Fibroblast of lung (primary cell): ENCODE measurements around the gene UBE2J2. TPM values are rescaled to one million over a fixed set of nuclear protein-coding genes. Genes with fewer than 3 reads are reported as not detected.
A peak's percentile ranks its signal among the peaks of the same experiment; 100 is the strongest.

Experiments used
- DNase-seq, 2 donors: peaks; one replicate each; pipeline versions ENCODE4 v3.0.0 to v3.0.0-alpha.2; 2010; ENCODE audit warnings: low read depth in 2 of 2
- H2AFZ ChIP-seq: 2 replicates; pipeline ENCODE4 v1.5.1; 2012; ENCODE audit warnings: low read length, control low read depth, inconsistent platforms
- H3K27ac ChIP-seq: 2 replicates; pipeline ENCODE4 v1.5.1; 2011; ENCODE audit warnings: low read length, control low read depth; ENCODE audit not compliant: insufficient read depth
- H3K27me3 ChIP-seq: 2 replicates; pipeline ENCODE4 v1.5.1; 2011; ENCODE audit warnings: mild to moderate bottlenecking, low read length; ENCODE audit not compliant: control insufficient read depth, insufficient read depth
- H3K36me3 ChIP-seq: 2 replicates; pipeline ENCODE4 v1.5.1; 2011; ENCODE audit warnings: low read length; ENCODE audit not compliant: control insufficient read depth, insufficient read depth
- H3K4me1 ChIP-seq: 2 replicates; pipeline ENCODE4 v1.5.1; 2011; ENCODE audit warnings: low read length; ENCODE audit not compliant: control insufficient read depth, insufficient read depth; ENCODE audit errors: extremely low read depth
- H3K4me2 ChIP-seq: 2 replicates; pipeline ENCODE4 v1.5.1; 2011; ENCODE audit warnings: low read length, control low read depth; ENCODE audit not compliant: insufficient read depth; ENCODE audit errors: extremely low read depth
- H3K4me3 ChIP-seq, 4 experiments: fragments of 200-600 bp in 1 of 4; sonication (generic) in 1 of 4; replicated peaks in 1 of 4; 2 replicates each; pipeline ENCODE4 v1.5.1; 2011 to 2016; ENCODE audit warnings: low read length in 4 of 4, low read depth in 3 of 4, mild to moderate bottlenecking in 3 of 4, control low read depth in 2 of 4, inconsistent platforms in 1 of 4, mixed read lengths in 1 of 4; ENCODE audit not compliant: insufficient read depth in 1 of 4; ENCODE audit errors: control extremely low read depth in 1 of 4
- H3K79me2 ChIP-seq: 2 replicates; pipeline ENCODE4 v1.5.1; 2012; ENCODE audit warnings: mild to moderate bottlenecking, low read length, inconsistent platforms; ENCODE audit not compliant: control insufficient read depth, insufficient read depth
- H3K9ac ChIP-seq: 2 replicates; pipeline ENCODE4 v1.5.1; 2011; ENCODE audit warnings: mild to moderate bottlenecking, low read length, control low read depth; ENCODE audit not compliant: insufficient read depth
- H3K9me3 ChIP-seq: 2 replicates; pipeline ENCODE4 v1.5.1; 2012; ENCODE audit warnings: low read depth, low read length; ENCODE audit not compliant: control insufficient read depth, insufficient read depth
- H4K20me1 ChIP-seq: 2 replicates; pipeline ENCODE4 v1.5.1; 2011; ENCODE audit warnings: low read length; ENCODE audit not compliant: control insufficient read depth, insufficient read depth; ENCODE audit errors: extremely low read depth
- CTCF ChIP-seq, 2 donors: IDR thresholded peaks in 1 of 2; conservative IDR thresholded peaks in 1 of 2; 1 replicate in 1 of 2; 2 replicates in 1 of 2; pipeline ENCODE4 v1.5.1; 2011 to 2012; ENCODE audit warnings: low read length in 2 of 2, control low read depth in 1 of 2, inconsistent platforms in 1 of 2, low read depth in 1 of 2, mild to moderate bottlenecking in 1 of 2
- EZH2 ChIP-seq: IDR thresholded peaks from 2 replicates; pipeline ENCODE4 v1.5.1; 2012; ENCODE audit warnings: low read length, control low read depth, mild to moderate bottlenecking; ENCODE audit errors: missing control alignments
- polyA plus RNA-seq, 2 donors: library from polyadenylated mRNA; depleted of rRNA in 1 of 2; stranded (reverse) in 1 of 2; unstranded in 1 of 2; fragments of >200 nt; gene quantifications; 2 replicates each; pipeline ENCODE4 v1.2.1, GENCODE V29; 2011 to 2012; ENCODE audit warnings: missing spikeins in 1 of 2
- total RNA-seq: library from RNA; depleted of rRNA; stranded (reverse); fragments of >200 nt; gene quantifications from 2 replicates; pipeline ENCODE4 v1.2.1, GENCODE V29; 2014

The UBE2J2 gene
- total and polyA plus RNA-seq, 2 donors (not counting 1 experiment from before 2014, with no cell fraction given): 32.3 to 47.2 TPM

- Histone ChIP-seq H4K20me1 (no peaks in the 10 kb centered on the region), H3K79me2 (peaks cover 53% of the 10 kb centered on the region), H3K27ac (peak overlapping the region; percentile 95), H3K27me3 (no peaks in the 10 kb centered on the region), H3K4me2 (peak overlapping the region; percentile 89), H3K9me3 (no peaks in the 10 kb centered on the region), H3K4me1 (peaks cover 20% of the 10 kb centered on the region), H3K9ac (peak overlapping the region; percentile 97), H3K4me3 (peak overlapping the region; percentile 82 to 96 (median 86)), H3K36me3 (peaks cover 6% of the 10 kb centered on the region), H2AFZ (no peak overlapping the region)
- no peak for DNase-seq
- TF ChIP-seq CTCF (conservative IDR thresholded peaks at IDR 0.05 in 1 of 2, IDR thresholded peaks at IDR 0.05 in 1 of 2; ENCODE audit: low read depth in 1 of 2, low read length in 2 of 2): no peak
- no peak for TF ChIP-seq EZH2
Measured at GRCh38 chr1:1273209-1273511, 494 bp downstream of the UBE2J2 start.

GRCh38 chr1:1272341-1273208 is 1.1 kb downstream of the UBE2J2 start:
- H3K27ac ChIP-seq: peak overlapping the region; percentile 95
- H3K9ac ChIP-seq: peak overlapping the region; percentile 97
- H3K4me1 ChIP-seq: peaks cover 20% of the 10 kb centered on the region
- TF ChIP-seq EZH2 (no peak), CTCF (conservative IDR thresholded peaks at IDR 0.05 in 1 of 2, IDR thresholded peaks at IDR 0.05 in 1 of 2; ENCODE audit: low read depth in 1 of 2, low read length in 2 of 2) (no peak)
- peak overlapping the region; percentile 89 for H3K4me2 ChIP-seq
- H3K9me3 ChIP-seq: no peaks in the 10 kb centered on the region
- peaks cover 59% of the 10 kb centered on the region for H3K79me2 ChIP-seq
- no peaks in the 10 kb centered on the region for H3K27me3 ChIP-seq
- peaks cover 11% of the 10 kb centered on the region for H3K36me3 ChIP-seq
- H3K4me3 ChIP-seq: peak overlapping the region; percentile 82 to 96 (median 86)
- H2AFZ ChIP-seq: no peak overlapping the region
- H4K20me1 ChIP-seq: no peaks in the 10 kb centered on the region
- DNase-seq: peak in 1 of 2 donors; percentile 39

GRCh38 chr1:1270813-1271212 is 2.8 kb downstream of the UBE2J2 start:
- Histone ChIP-seq H2AFZ (no peak overlapping the region), H3K9me3 (no peaks in the 10 kb centered on the region), H3K27me3 (no peaks in the 10 kb centered on the region), H3K4me3 (peak overlapping the region; percentile 6 to 46 (median 16)), H3K36me3 (peaks cover 19% of the 10 kb centered on the region), H3K9ac (peak overlapping the region; percentile 13), H3K79me2 (peaks cover 68% of the 10 kb centered on the region), H4K20me1 (no peaks in the 10 kb centered on the region), H3K4me2 (peak overlapping the region; percentile 86), H3K4me1 (peaks cover 24% of the 10 kb centered on the region), H3K27ac (peak overlapping the region; percentile 91)
- TF ChIP-seq EZH2: no peak
- no peak for TF ChIP-seq CTCF (conservative IDR thresholded peaks at IDR 0.05 in 1 of 2, IDR thresholded peaks at IDR 0.05 in 1 of 2; ENCODE audit: low read depth in 1 of 2, low read length in 2 of 2)
- peak; percentile 59 to 60 for DNase-seq
